ENCODE measurements around the gene CLRN2.

Gene CLRN2

GRCh38 chr4:17497890-17498523, 17.0 kb upstream of the CLRN2 start:
- Histone ChIP-seq H3K9me3 (ENCODE audit: control insufficient read depth, insufficient read depth, low read depth, low read length) (no peaks in the 10 kb centered on the region), H3K4me1 (ENCODE audit: control insufficient read depth, insufficient read depth, low read length) (no peaks in the 10 kb centered on the region), H3K36me3 (ENCODE audit: control insufficient read depth in 2 of 2, insufficient read depth in 1 of 2, low read length in 2 of 2) (peaks cover 0 to 61% of the 10 kb centered on the region in 2 experiments; a peak in 2 of 3 replicates), H3K27ac (ENCODE audit: extremely low read depth, low read depth, low read length) (no peak overlapping the region), H3K4me3 (ENCODE audit: low read depth, low read length) (no peak overlapping the region)
- CTCF ChIA-PET: no interaction called here
- no peak for TF ChIP-seq KLF16 (tag by site-specific recombination; IDR thresholded peaks at IDR 0.05)
- 0 out of 2 replicates have a peak, but pooled peaks have one; percentile 11 for TF ChIP-seq ZNF664 (tag by site-specific recombination; IDR thresholded peaks at IDR 0.05)
- TF ChIP-seq PRDM1 (tag by site-specific recombination; IDR thresholded peaks at IDR 0.05): no peak
- no peak for TF ChIP-seq CTCF (tag by site-specific recombination; IDR thresholded peaks at IDR 0.05)
- no peak for TF ChIP-seq ZBTB1 (tag by site-specific recombination; IDR thresholded peaks at IDR 0.05)
- TF ChIP-seq ZNF837 (tag by site-specific recombination; IDR thresholded peaks at IDR 0.05): no peak
- TF ChIP-seq AEBP2 (tag by site-specific recombination; IDR thresholded peaks at IDR 0.05; ENCODE audit: borderline replicate concordance): no peak
- TF ChIP-seq ZNF48 (tag by site-specific recombination; IDR thresholded peaks at IDR 0.05): no peak
- no peak for TF ChIP-seq ZNF76 (tag by site-specific recombination; IDR thresholded peaks at IDR 0.05; ENCODE audit: borderline replicate concordance, low read depth)
- POLR2A ChIA-PET: no interaction called here

- H3K4me1 ChIP-seq (ENCODE audit: control insufficient read depth, insufficient read depth, low read length): no peaks in the 10 kb centered on the region
- ChIA-PET POLR2A (no interaction called here), CTCF (no interaction called here)
- H3K36me3 ChIP-seq (ENCODE audit: control insufficient read depth in 2 of 2, insufficient read depth in 1 of 2, low read length in 2 of 2): peaks cover 0 to 70% of the 10 kb centered on the region in 2 experiments; a peak in 2 of 3 replicates
- no peak overlapping the region for H3K4me3 ChIP-seq (ENCODE audit: low read depth, low read length)
- no peaks in the 10 kb centered on the region for H3K9me3 ChIP-seq (ENCODE audit: control insufficient read depth, insufficient read depth, low read depth, low read length)
- no peak for TF ChIP-seq ZNF433 (tag by site-specific recombination; IDR thresholded peaks at IDR 0.05; ENCODE audit: low read depth)
- no peak for TF ChIP-seq HOXA7 (CRISPR knock-in tag; IDR thresholded peaks at IDR 0.05; ENCODE audit: borderline replicate concordance)
- no peak for TF ChIP-seq ZNF354C (tag by site-specific recombination; IDR thresholded peaks at IDR 0.05; ENCODE audit: borderline replicate concordance, low read depth)
- no peak for TF ChIP-seq ZNF211 (tag by site-specific recombination; IDR thresholded peaks at IDR 0.05; ENCODE audit: low read depth)
- no peak for TF ChIP-seq ZNF239 (tag by site-specific recombination; IDR thresholded peaks at IDR 0.05)
- TF ChIP-seq ZNF174 (tag by site-specific recombination; IDR thresholded peaks at IDR 0.05): no peak
- TF ChIP-seq ZNF677 (tag by site-specific recombination; IDR thresholded peaks at IDR 0.05): no peak
- TF ChIP-seq BCL11B (tag by site-specific recombination; IDR thresholded peaks at IDR 0.05; ENCODE audit: low read depth): no peak
- TF ChIP-seq ZNF768 (tag by site-specific recombination; IDR thresholded peaks at IDR 0.05): no peak
- TF ChIP-seq KLF7 (tag by site-specific recombination; IDR thresholded peaks at IDR 0.05; ENCODE audit: borderline replicate concordance): no peak
- TF ChIP-seq ZNF138 (tag by site-specific recombination; IDR thresholded peaks at IDR 0.05; ENCODE audit: borderline replicate concordance): no peak
- TF ChIP-seq ZEB2 (tag by site-specific recombination; IDR thresholded peaks at IDR 0.05): no peak
- no peak for TF ChIP-seq MYNN (tag by site-specific recombination; IDR thresholded peaks at IDR 0.05; ENCODE audit: borderline replicate concordance)
- TF ChIP-seq ZNF513 (tag by site-specific recombination; IDR thresholded peaks at IDR 0.05): no peak
- TF ChIP-seq PRDM4 (tag by site-specific recombination; IDR thresholded peaks at IDR 0.05): no peak
- no peak for TF ChIP-seq ZNF423 (tag by site-specific recombination; IDR thresholded peaks at IDR 0.05)
- no peak for TF ChIP-seq ZBTB48 (tag by site-specific recombination; IDR thresholded peaks at IDR 0.05)
- no peak overlapping the region for H3K27ac ChIP-seq (ENCODE audit: extremely low read depth, low read depth, low read length)
Observed at GRCh38 chr4:17500574-17500973, 14.4 kb upstream of the CLRN2 start.
